Stimulated activated naive CD8-positive, alpha-beta T cell treated with anti-CD3 and anti-CD28 coated beads, Interleukin-15, Interleukin-2, amounts not matched to agents 100 U/mL and 50 U/mL, for 24 hours (primary cell): ENCODE results near the gene ABHD12B.
"Not testable (repeated sequence)": the region's sequence is repeated elsewhere in the genome, so short reads cannot be mapped to it uniquely, and the experiment has no call there.

Experiments
- ATAC-seq: fragments of 150-1000 bp; cut with Tn5 transposase; one replicate; pipeline ENCODE4 v1.10.0; 2021
- DNase-seq: peaks from one replicate; pipeline ENCODE4 v3.0.0; 2021

ABHD12B gene

GRCh38 chr14:50935126-50936015 lies 63.5 kb downstream of the ABHD12B start:
- DNase-seq (no peak), ATAC-seq (no peak)

GRCh38 chr14:50936016-50936340 lies 64.1 kb downstream of the ABHD12B start:
- no peak for DNase-seq
- ATAC-seq, result no peak

- DNase-seq (no peak), ATAC-seq (no peak)
Measured at GRCh38 chr14:50936882-50937281, 65.0 kb downstream of the ABHD12B start.

- ATAC-seq, result no peak
- DNase-seq, result no peak
Measured at GRCh38 chr14:50937325-50937724, 65.5 kb downstream of the ABHD12B start.

- DNase-seq, result no peak
Measured at GRCh38 chr14:50937800-50938199, 65.9 kb downstream of the ABHD12B start.

GRCh38 chr14:50941151-50941550 lies 69.3 kb downstream of the ABHD12B start:
- no peak for DNase-seq
- ATAC-seq, result no peak

More at GRCh38 chr14:50937800-50938199, 65.9 kb downstream of the ABHD12B start:
- no peak for ATAC-seq

GRCh38 chr14:50941638-50942037 lies 69.8 kb downstream of the ABHD12B start:
- not testable (repeated sequence) for DNase-seq, ATAC-seq

- no peak for ATAC-seq
- peak; percentile 3 for DNase-seq
Measured at GRCh38 chr14:50943261-50943942, 71.5 kb downstream of the ABHD12B start.

GRCh38 chr14:50943943-50944646 lies 72.2 kb downstream of the ABHD12B start, which contains the start of gene PYGL:
PYGL (minus strand) TSS chr14:50944483; CDS start chr14:50944403, 80 bp downstream.
- DNase-seq (peak; percentile 50), ATAC-seq (peak; percentile 50)

GRCh38 chr14:50944647-50945413 lies 73.0 kb downstream of the ABHD12B start:
- DNase-seq, result peak; percentile 9
- ATAC-seq, result peak; percentile 72

GRCh38 chr14:50946234-50946935 lies 74.5 kb downstream of the ABHD12B start:
- DNase-seq, result no peak
- no peak for ATAC-seq

- no peak for ATAC-seq
- DNase-seq, result no peak
Measured at GRCh38 chr14:50947446-50947845, 75.6 kb downstream of the ABHD12B start.

- ATAC-seq (no peak), DNase-seq (no peak)
Measured at GRCh38 chr14:50948205-50948604, 76.4 kb downstream of the ABHD12B start.

- ATAC-seq, result no peak
Measured at GRCh38 chr14:50951032-50951431, 79.2 kb downstream of the ABHD12B start.

GRCh38 chr14:50953502-50953901 lies 81.6 kb downstream of the ABHD12B start:
- no peak for DNase-seq

More at GRCh38 chr14:50951032-50951431, 79.2 kb downstream of the ABHD12B start:
- no peak for DNase-seq

More at GRCh38 chr14:50953502-50953901, 81.6 kb downstream of the ABHD12B start:
- no peak for ATAC-seq
